Cardiac muscle cell (in vitro differentiated cells and primary cell): ENCODE measurements around the gene GLDC. TPM values are rescaled to one million over a fixed set of nuclear protein-coding genes. Genes with fewer than 3 reads are reported as not detected.

ENCODE experiments used
- DNase-seq, 2 donors: peaks; one replicate each; pipeline versions ENCODE4 v3.0.0 to v3.0.0-alpha.2; 2010 to 2017; ENCODE audit warnings: low read depth in 1 of 2, low spot score in 1 of 2
- H3K27ac ChIP-seq: fragments of 200-600 bp; sonication (generic); 2 replicates; pipeline ENCODE4 v1.5.1; 2016
- H3K27me3 ChIP-seq: fragments of 200-600 bp; sonication (generic); 2 replicates; pipeline ENCODE4 v1.6.0; 2016; ENCODE audit warnings: control low read depth
- H3K36me3 ChIP-seq: fragments of 200-600 bp; sonication (generic); 2 replicates; pipeline ENCODE4 v1.5.1; 2016; ENCODE audit warnings: control low read depth
- H3K4me1 ChIP-seq: fragments of 200-600 bp; sonication (generic); 2 replicates; pipeline ENCODE4 v1.8.1; 2017; ENCODE audit warnings: low read depth, mild to moderate bottlenecking, mixed run types
- H3K4me3 ChIP-seq: fragments of 200-600 bp; sonication (generic); 2 replicates; pipeline ENCODE4 v1.5.1; 2016; ENCODE audit warnings: mild to moderate bottlenecking
- H3K9me3 ChIP-seq: fragments of 200-600 bp; sonication (generic); 2 replicates; pipeline ENCODE4 v1.5.1; 2017; ENCODE audit warnings: low read depth, mild to moderate bottlenecking, control low read depth
- CTCF ChIP-seq: IDR thresholded peaks from 2 replicates; pipeline ENCODE4 v1.5.1; 2012; ENCODE audit warnings: low read depth, mild to moderate bottlenecking, low read length
- polyA plus RNA-seq: library from polyadenylated mRNA; unstranded; fragments of >200 nt; fragmentation: Nextera tagmentation; extraction: Ambion mirVana; gene quantifications from 2 replicates; pipeline ENCODE4 v1.2.1, GENCODE V29; 2016
- total RNA-seq: library from RNA; depleted of rRNA; stranded (reverse); fragments of >200 nt; gene quantifications from 2 replicates; pipeline ENCODE4 v1.2.3, GENCODE V29; 2016

The GLDC gene
- total and polyA plus RNA-seq, 2 experiments from 2014 or later = 0.98 to 5.9 TPM

- Histone ChIP-seq H3K36me3 (no peaks in the 10 kb centered on the region), H3K4me3 (no peak overlapping the region), H3K9me3 (no peaks in the 10 kb centered on the region), H3K27me3 (no peaks in the 10 kb centered on the region), H3K27ac (no peak overlapping the region), H3K4me1 (no peaks in the 10 kb centered on the region)
- no peak for TF ChIP-seq CTCF
- no peak for DNase-seq
These were observed 32.3 kb upstream of the GLDC start for GRCh38 chr9:6677803-6678202.

- Histone ChIP-seq H3K4me3 (no peak overlapping the region), H3K4me1 (no peaks in the 10 kb centered on the region), H3K27ac (no peak overlapping the region), H3K36me3 (no peaks in the 10 kb centered on the region), H3K27me3 (no peaks in the 10 kb centered on the region), H3K9me3 (no peaks in the 10 kb centered on the region)
- TF ChIP-seq CTCF = no peak
- DNase-seq = no peak
These were observed 30.9 kb upstream of the GLDC start for GRCh38 chr9:6676254-6676921.

- no peaks in the 10 kb centered on the region for H3K27me3 ChIP-seq
- no peak for TF ChIP-seq CTCF
- DNase-seq = no peak
These were observed 29.7 kb upstream of the GLDC start for GRCh38 chr9:6675268-6675667.

GRCh38 chr9:6673326-6674025 is 27.9 kb upstream of the GLDC start:
- Histone ChIP-seq H3K27ac (no peak overlapping the region), H3K27me3 (no peaks in the 10 kb centered on the region), H3K4me1 (no peaks in the 10 kb centered on the region), H3K4me3 (no peak overlapping the region), H3K36me3 (no peaks in the 10 kb centered on the region), H3K9me3 (no peaks in the 10 kb centered on the region)
- no peak for DNase-seq
- no peak for TF ChIP-seq CTCF

More at GRCh38 chr9:6675268-6675667, 29.7 kb upstream of the GLDC start:
- no peaks in the 10 kb centered on the region for H3K4me1 ChIP-seq
- no peak overlapping the region for H3K4me3 ChIP-seq
- no peaks in the 10 kb centered on the region for H3K9me3 ChIP-seq
- no peak overlapping the region for H3K27ac ChIP-seq
- no peaks in the 10 kb centered on the region for H3K36me3 ChIP-seq

GRCh38 chr9:6672118-6672517 is 26.6 kb upstream of the GLDC start:
- no peak for DNase-seq
- no peak for TF ChIP-seq CTCF
- Histone ChIP-seq H3K27me3 (no peaks in the 10 kb centered on the region), H3K4me1 (no peaks in the 10 kb centered on the region), H3K27ac (no peak overlapping the region), H3K36me3 (no peaks in the 10 kb centered on the region), H3K4me3 (no peak overlapping the region), H3K9me3 (no peaks in the 10 kb centered on the region)
